NCI-H748 treated with DMSO at 0.1 percent for 48 hours (cell line): ENCODE data around the gene FUT9.
"Not testable (repeated sequence)": the region's sequence is repeated elsewhere in the genome, so short reads cannot be mapped to it uniquely, and the experiment has no call there.

Experiments used
- DNase-seq: peaks from one replicate; lab custom pipeline; 2025; lab: John Stamatoyannopoulos, UW

FUT9 gene

GRCh38 chr6:96186516-96187195, 170.9 kb downstream of the FUT9 start:
- no peak for DNase-seq

DNA sequence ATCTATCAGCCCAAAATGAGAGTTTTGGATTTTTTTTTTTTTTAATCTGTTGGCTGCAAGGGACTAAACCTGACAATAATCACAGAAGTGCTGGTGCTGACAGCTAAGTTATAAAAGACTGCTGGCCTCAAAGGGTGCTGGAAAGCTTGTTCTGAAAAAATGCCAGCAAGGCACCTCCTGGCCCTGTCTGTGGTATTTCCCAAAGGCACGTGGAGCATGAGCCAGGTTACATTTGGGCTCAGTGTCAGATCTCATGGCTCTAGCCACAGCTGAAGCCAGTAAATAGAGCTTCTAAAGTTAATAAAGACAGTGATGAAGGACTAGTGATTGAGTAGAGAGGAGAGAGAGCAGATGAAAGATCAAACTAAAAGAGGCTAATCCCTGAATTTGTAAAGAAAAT, 178.9 kb downstream of the FUT9 start:
- no peak for DNase-seq

DNA sequence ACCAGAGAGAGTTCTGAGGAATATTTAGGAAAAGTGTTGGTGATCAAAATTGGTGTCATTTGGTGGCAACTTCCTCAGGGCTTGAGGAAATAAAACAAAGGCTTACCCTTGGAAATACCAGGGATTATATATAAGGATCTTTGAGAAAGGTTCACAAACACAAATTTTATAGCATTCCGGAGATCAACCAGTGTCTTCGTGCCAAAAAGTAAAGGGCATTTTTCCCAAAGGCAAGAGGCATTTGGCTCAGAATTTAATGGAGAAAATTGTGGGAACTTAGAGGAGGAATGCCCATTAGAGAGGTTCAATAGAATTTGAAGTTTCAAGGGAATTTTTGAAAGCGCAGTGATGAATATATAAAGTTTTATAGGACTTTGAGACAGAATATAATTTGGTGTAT, 179.5 kb downstream of the FUT9 start:
- no peak for DNase-seq

DNA sequence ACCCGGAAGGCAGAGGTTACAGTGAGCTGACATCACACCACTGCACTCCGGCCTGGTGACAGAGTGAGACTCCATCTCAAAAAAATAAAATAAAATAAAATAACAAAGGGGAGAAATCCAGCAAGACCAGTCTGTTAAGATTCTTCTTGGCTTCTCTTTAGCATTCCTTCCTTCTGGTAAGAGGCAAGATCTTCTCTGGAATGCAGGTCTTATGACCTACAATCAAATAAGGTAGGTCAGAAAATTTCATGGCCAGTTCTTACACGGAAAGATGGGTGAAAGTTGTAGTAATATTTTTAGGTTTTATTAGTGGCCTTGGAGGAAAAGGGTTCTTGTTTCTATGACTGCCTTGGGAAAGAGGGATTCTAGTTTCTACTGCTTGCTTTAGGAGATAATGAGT, 180.9 kb downstream of the FUT9 start:
- DNase-seq: no peak

GRCh38 chr6:96197241-96197640, 181.5 kb downstream of the FUT9 start:
- DNase-seq: no peak

GRCh38 chr6:96202571-96202970, 186.8 kb downstream of the FUT9 start:
- no peak for DNase-seq

DNA sequence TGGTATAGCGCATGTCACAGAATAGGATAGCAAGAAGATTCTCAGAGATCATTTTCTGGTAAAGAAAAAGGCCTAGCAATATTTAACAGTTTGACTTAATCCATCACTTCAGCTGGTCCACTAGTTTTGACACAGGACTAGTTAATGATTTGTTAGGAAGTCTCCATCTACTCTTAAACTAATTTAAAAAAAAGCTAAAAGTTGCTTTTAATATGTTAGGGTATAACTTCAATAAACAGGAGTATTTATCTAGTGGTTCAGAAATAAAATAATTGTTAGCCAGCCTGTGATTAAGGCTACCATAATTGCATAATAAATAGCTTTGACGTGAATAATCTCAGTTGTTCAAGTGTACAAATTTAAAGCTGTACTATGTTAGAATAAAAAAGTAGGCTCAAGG, 195.6 kb downstream of the FUT9 start:
- DNase-seq: no peak

DNA sequence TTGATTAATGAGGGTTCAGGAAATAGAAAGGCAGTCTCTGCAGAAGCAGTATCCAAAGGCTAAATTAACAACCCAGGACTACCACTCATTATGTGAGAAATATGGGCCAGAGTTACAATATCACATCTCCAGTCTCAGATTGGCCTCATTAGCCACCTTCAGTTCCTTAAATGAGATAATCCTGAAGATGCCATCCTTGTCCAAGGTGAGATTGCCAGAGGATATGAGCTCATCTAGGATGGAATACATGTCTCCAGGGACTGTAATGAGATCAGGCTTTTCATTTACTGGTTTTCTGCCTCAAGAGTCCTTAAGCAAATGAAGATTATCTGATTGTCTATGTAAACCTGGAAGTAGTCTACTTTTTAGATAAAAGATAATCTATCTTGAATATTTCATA, 196.3 kb downstream of the FUT9 start:
- DNase-seq: no peak

DNA sequence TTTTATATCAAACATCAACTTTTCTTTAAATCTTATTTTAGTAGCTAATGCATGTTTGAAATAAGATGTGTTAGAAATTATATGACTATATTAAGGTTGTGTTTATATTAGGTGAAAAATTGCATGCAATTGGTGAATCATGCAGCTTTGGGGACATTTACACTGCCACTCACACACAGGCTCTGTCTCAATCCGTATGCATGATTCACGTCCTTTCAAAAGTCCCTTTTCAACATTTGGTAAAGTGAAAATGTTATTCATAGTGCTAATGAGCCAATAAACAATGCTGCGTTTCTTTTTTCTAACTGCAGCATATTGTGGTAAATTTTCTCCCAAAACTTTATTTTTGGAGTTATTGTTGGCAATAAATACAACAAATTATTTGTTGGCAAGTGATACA, 198.0 kb downstream of the FUT9 start:
- DNase-seq: no peak

- DNase-seq: no peak
Measured at GRCh38 chr6:96223695-96224094, 207.9 kb downstream of the FUT9 start.

- no peak for DNase-seq
Measured at GRCh38 chr6:96227135-96227534, 211.4 kb downstream of the FUT9 start.

- no peak for DNase-seq
Measured at GRCh38 chr6:96234444-96234843, 218.7 kb downstream of the FUT9 start.

GRCh38 chr6:96235927-96236326, 220.2 kb downstream of the FUT9 start:
- DNase-seq: no peak

- DNase-seq: no peak
Measured at GRCh38 chr6:96236471-96236870, 220.7 kb downstream of the FUT9 start.

- DNase-seq: no peak
Measured at GRCh38 chr6:96237638-96238347, 222.0 kb downstream of the FUT9 start.

DNA sequence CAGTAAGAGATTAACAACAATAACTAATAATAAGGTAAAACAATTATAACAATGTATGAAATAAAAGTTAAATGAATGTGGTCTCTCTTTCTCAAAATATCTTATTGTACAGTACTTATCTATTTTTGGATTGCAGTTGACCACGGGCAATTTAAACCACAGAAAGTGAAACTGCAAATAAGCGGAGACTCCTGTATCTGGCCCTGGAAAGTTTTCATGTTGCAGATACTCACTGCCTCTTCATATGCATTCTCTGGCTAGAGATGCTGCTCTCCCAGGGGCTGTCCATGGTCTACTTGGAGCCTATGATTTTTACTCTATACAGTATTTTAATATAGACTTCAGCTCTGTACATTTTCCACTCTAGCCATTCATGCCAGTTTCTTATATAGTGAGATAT, 230.8 kb downstream of the FUT9 start:
- DNase-seq: no peak

GRCh38 chr6:96249755-96250154, 234.0 kb downstream of the FUT9 start:
- DNase-seq: no peak

DNA sequence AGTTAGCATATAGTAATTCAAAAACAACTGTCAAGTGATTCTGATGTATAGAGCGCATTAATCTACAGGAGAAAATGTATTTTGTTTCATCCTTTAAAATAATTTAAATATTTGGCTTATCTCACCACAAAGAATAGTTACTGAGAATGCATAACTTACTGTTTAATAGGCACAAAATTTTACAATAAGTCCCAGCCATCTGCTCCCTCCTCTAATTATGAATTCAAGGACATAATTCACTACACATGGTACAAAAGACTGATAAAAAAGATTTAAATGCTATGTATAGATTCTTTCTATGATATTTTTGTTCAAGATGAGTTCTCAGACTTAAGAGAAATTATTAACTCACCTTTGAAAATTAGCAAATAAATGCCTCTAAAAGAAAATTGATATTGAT, 242.0 kb downstream of the FUT9 start:
- DNase-seq: no peak

- not testable (repeated sequence) for DNase-seq
Measured at GRCh38 chr6:96260787-96261430, 245.1 kb downstream of the FUT9 start.
